Gastrocnemius medialis (tissue), 4 donors: Measurements from ENCODE around the gene MRM2. TPM values are rescaled to one million over a fixed set of nuclear protein-coding genes. Genes with fewer than 3 reads are reported as not detected.

ENCODE experiments used
- ATAC-seq, 2 donors: fragments of 150-250 bp; one replicate each; pipeline ENCODE4 v1.9.1; 2016
- DNase-seq, 2 donors: peaks; one replicate each; pipeline ENCODE4 v3.0.0-alpha.2; 2019
- H3K27ac ChIP-seq, 4 donors: fragments of 200-600 bp; sonication (generic); 1 replicate in 1 of 4; 2 replicates in 3 of 4; pipeline ENCODE4 v1.5.1; 2016 to 2018; ENCODE audit warnings: mild to moderate bottlenecking in 2 of 4, moderate library complexity in 1 of 4
- H3K27me3 ChIP-seq, 3 donors: fragments of 200-600 bp; sonication (generic) in 2 of 3; 1 replicate in 1 of 3; 2 replicates in 2 of 3; pipeline versions ENCODE4 v1.5.1 to v1.6.0; 2016 to 2019; ENCODE audit warnings: mild to moderate bottlenecking in 1 of 3, moderate library complexity in 1 of 3
- H3K36me3 ChIP-seq, 2 donors: fragments of 200-600 bp; sonication (generic) in 1 of 2; one replicate each; pipeline ENCODE4 v1.5.1; 2017 to 2018
- H3K4me1 ChIP-seq, 2 donors: fragments of 200-600 bp; sonication (generic) in 1 of 2; one replicate each; pipeline ENCODE4 v1.5.1; 2016 to 2017; ENCODE audit warnings: mild to moderate bottlenecking in 2 of 2
- H3K4me3 ChIP-seq, 4 donors: fragments of 200-600 bp; sonication (generic) in 3 of 4; 1 replicate in 1 of 4; 2 replicates in 3 of 4; pipeline ENCODE4 v1.5.1; 2016 to 2019; ENCODE audit warnings: mild to moderate bottlenecking in 2 of 4
- H3K9me3 ChIP-seq, 3 donors: fragments of 200-600 bp; sonication (generic) in 2 of 3; 1 replicate in 1 of 3; 2 replicates in 2 of 3; pipeline ENCODE4 v1.5.1; 2016 to 2019
- POLR2A ChIP-seq, 2 donors: fragments of 450-650 bp; IDR thresholded peaks; one replicate each; pipeline ENCODE4 v1.6.1; 2017; ENCODE audit warnings: antibody characterized with exemption in 2 of 2, mild to moderate bottlenecking in 2 of 2, moderate library complexity in 2 of 2
- in situ Hi-C, 4 donors: fragments of 200-750 bp; cut with MboI; loops; one replicate each; pipeline versions ENCODE4 v1.15.0 to v1.8.0; 2017; ENCODE audit warnings: low sequenced_read_pairs in 4 of 4
- intact Hi-C: fragments of 100-400 bp; cut with DNase I; formaldehyde crosslinking; loops from one replicate; pipeline ENCODE4 v1.15.1; 2023; ENCODE audit warnings: low total_unique reads
- total RNA-seq, 4 donors: library from RNA; depleted of rRNA; stranded (reverse); fragments of >200 nt; gene quantifications; one replicate each; pipeline versions ENCODE4 v1.1.0 to v1.2.3, GENCODE V29; 2016
- TF ChIP-seq, protein P1 (sequence below), 5 experiments: fragments of 450-650 bp in 3 of 5; fragments of 200-600 bp in 2 of 5; sonication (generic) in 2 of 5; IDR thresholded peaks in 4 of 5; conservative IDR thresholded peaks in 1 of 5; 1 replicate in 4 of 5; 2 replicates in 1 of 5; pipeline ENCODE4 v1.5.1; 2016 to 2019; ENCODE audit warnings: antibody characterized with exemption in 5 of 5, mild to moderate bottlenecking in 3 of 5, moderate library complexity in 3 of 5

Gene MRM2
- total RNA-seq, 4 donors from 2014 or later = 14.1 to 41.7 (median 16.9) TPM

DNA sequence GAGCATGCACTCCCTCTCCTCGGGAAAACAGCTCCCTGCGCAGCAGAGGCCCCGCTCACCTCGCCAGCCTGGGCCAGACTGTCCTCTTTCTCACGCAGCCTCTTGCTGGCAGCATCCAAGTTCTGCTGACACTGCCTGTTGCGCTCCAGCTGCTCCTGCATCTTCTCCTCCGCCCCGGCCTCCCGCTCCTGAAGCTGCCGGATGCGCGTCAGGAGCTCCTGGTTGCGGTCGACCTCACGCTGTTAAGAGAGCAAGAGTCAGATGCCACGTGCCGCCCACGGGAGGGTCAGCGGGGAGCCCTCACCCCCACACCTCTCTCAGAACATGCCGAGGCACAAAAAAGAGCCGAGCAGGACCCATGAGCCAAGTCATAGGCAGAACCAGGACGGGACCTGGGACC is 19.5 kb downstream of the MRM2 start:
- TF ChIP-seq, protein P1, sequence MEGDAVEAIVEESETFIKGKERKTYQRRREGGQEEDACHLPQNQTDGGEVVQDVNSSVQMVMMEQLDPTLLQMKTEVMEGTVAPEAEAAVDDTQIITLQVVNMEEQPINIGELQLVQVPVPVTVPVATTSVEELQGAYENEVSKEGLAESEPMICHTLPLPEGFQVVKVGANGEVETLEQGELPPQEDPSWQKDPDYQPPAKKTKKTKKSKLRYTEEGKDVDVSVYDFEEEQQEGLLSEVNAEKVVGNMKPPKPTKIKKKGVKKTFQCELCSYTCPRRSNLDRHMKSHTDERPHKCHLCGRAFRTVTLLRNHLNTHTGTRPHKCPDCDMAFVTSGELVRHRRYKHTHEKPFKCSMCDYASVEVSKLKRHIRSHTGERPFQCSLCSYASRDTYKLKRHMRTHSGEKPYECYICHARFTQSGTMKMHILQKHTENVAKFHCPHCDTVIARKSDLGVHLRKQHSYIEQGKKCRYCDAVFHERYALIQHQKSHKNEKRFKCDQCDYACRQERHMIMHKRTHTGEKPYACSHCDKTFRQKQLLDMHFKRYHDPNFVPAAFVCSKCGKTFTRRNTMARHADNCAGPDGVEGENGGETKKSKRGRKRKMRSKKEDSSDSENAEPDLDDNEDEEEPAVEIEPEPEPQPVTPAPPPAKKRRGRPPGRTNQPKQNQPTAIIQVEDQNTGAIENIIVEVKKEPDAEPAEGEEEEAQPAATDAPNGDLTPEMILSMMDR (IDR thresholded peaks at IDR 0.05 in 4 of 5, conservative IDR thresholded peaks at IDR 0.05 in 1 of 5) = no peak
- TF ChIP-seq POLR2A (IDR thresholded peaks at IDR 0.05) = no peak
- ATAC-seq (no peak), DNase-seq (no peak)
- Histone ChIP-seq H3K4me3 (no peak overlapping the region), H3K9me3 (no peaks in the 10 kb centered on the region), H3K27me3 (no peaks in the 10 kb centered on the region), H3K27ac (no peak overlapping the region), H3K4me1 (peaks cover 14 to 20% of the 10 kb centered on the region in 2 donors), H3K36me3 (peaks cover 0 to 40% of the 10 kb centered on the region in 2 donors)
- intact Hi-C loops (no loop called here), in situ Hi-C loops (loop anchor here in 2 of 4 donors (25.0 kb wide), 2 partner anchors 560 to 635 kb away; partner anchors contain the start of gene ELFN1 (in 1 of the 2))

DNA sequence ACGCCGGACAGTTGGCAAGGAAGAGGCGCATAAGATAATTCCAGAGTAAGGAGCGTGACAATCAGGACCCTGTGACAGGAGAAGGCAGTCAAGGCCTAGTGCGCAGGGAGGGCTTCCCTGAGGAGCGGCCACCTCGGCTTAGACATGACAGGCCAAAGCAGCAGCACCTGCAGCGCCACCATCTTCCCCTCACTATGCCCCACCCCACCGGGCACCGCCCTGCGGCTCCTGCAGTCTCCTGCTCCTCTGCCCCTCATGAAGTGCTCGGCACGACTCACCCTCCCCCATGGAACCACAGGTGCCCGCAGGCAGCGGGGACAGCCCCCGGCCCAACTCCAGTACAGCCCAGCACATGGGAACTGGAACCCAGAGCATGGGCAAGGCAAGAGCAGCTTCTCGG is 21.1 kb downstream of the MRM2 start:
- H3K36me3 ChIP-seq = peaks cover 0 to 45% of the 10 kb centered on the region in 2 donors
- no peak for DNase-seq
- TF ChIP-seq POLR2A (IDR thresholded peaks at IDR 0.05) = no peak
- TF ChIP-seq, protein P1 (IDR thresholded peaks at IDR 0.05 in 4 of 5, conservative IDR thresholded peaks at IDR 0.05 in 1 of 5) = no peak

DNA sequence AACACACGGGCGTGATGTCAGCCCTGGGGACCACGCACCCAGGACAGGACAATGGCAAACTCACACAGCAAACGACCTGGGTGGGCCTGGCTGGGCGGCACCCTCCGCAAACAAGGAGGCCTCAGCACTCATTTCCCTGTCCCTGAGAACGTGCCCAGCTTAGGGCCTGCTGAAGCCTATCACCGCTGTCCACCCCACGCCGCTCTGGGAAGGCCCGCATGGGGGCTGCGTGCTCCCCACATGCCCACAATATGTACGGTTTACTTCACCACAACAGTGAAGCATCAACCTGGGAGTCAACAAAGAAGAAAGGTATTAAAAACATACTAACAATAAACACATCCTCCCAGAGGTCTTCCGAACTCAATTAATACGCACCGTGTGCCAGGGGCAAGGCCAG is 21.5 kb downstream of the MRM2 start:
- H3K4me1 ChIP-seq = peaks cover 14 to 20% of the 10 kb centered on the region in 2 donors
- ATAC-seq (no peak), DNase-seq (no peak)
- TF ChIP-seq, protein P1 (IDR thresholded peaks at IDR 0.05 in 4 of 5, conservative IDR thresholded peaks at IDR 0.05 in 1 of 5) = no peak
- TF ChIP-seq POLR2A (IDR thresholded peaks at IDR 0.05) = no peak
- no peak overlapping the region for H3K4me3 ChIP-seq
- H3K27me3 ChIP-seq = no peaks in the 10 kb centered on the region
- H3K9me3 ChIP-seq = no peaks in the 10 kb centered on the region
- H3K27ac ChIP-seq = no peak overlapping the region
- peaks cover 0 to 49% of the 10 kb centered on the region in 2 donors for H3K36me3 ChIP-seq
- intact Hi-C loops (no loop called here), in situ Hi-C loops (loop anchor here in 2 of 4 donors (25.0 kb wide), 2 partner anchors 558 to 633 kb away; partner anchors contain the start of gene ELFN1 (in 1 of the 2))

More for the DNA sequence above, 21.1 kb downstream of the MRM2 start:
- ATAC-seq = no peak
- Histone ChIP-seq H3K27ac (no peak overlapping the region), H3K27me3 (no peaks in the 10 kb centered on the region), H3K4me1 (peaks cover 14 to 20% of the 10 kb centered on the region in 2 donors), H3K4me3 (no peak overlapping the region), H3K9me3 (no peaks in the 10 kb centered on the region)
- intact Hi-C loops = no loop called here
- in situ Hi-C loops = loop anchor here in 2 of 4 donors (25.0 kb wide), 2 partner anchors 559 to 634 kb away; partner anchors contain the start of gene ELFN1 (in 1 of the 2)

DNA sequence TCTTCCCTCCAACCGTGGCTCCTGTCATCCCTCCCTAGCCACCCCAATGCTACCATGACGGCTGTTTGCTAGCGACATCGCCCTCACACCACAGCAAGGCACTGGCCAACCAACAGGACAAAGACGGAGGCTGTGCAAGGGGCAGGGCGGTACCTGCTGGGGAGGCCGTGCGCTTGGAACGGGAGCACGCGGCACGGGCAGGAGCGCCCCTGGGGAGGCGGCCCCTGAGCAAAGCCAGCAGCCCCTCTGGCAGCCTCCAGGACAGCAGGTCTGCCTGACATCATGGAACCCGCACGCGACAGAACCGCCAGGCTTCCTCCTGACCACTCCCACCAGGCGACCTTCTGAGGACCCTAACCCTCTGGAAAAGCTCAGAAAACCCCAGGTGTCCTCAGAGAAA is 22.0 kb downstream of the MRM2 start:
- Histone ChIP-seq H3K36me3 (peaks cover 0 to 52% of the 10 kb centered on the region in 2 donors), H3K27ac (no peak overlapping the region), H3K27me3 (no peaks in the 10 kb centered on the region), H3K9me3 (no peaks in the 10 kb centered on the region), H3K4me1 (peaks cover 14 to 15% of the 10 kb centered on the region in 2 donors), H3K4me3 (no peak overlapping the region)
- ATAC-seq (no peak), DNase-seq (no peak)
- intact Hi-C loops (no loop called here), in situ Hi-C loops (loop anchor here in 2 of 4 donors (25.0 kb wide), 2 partner anchors 558 to 633 kb away; partner anchors contain the start of gene ELFN1 (in 1 of the 2))
- no peak for TF ChIP-seq POLR2A (IDR thresholded peaks at IDR 0.05)
- TF ChIP-seq, protein P1 (IDR thresholded peaks at IDR 0.05 in 4 of 5, conservative IDR thresholded peaks at IDR 0.05 in 1 of 5) = no peak
